NCI-H1048 (cell line): ENCODE measurements around the gene AKR7A2.

Experiments
- DNase-seq: peaks from one replicate; lab custom pipeline; 2025; lab: John Stamatoyannopoulos, UW

Gene AKR7A2

GRCh38 chr1:19325368-19325957 is 13.5 kb upstream of the AKR7A2 start:
- no peak for DNase-seq

- no peak for DNase-seq
Measured at GRCh38 chr1:19324665-19324990, 12.7 kb upstream of the AKR7A2 start.

- DNase-seq = no peak
Measured at GRCh38 chr1:19323987-19324664, 12.2 kb upstream of the AKR7A2 start.

GRCh38 chr1:19322481-19322880 is 10.5 kb upstream of the AKR7A2 start:
- no peak for DNase-seq

GRCh38 chr1:19321071-19321470 is 9.1 kb upstream of the AKR7A2 start:
- no peak for DNase-seq

GRCh38 chr1:19319196-19319595 is 7.3 kb upstream of the AKR7A2 start:
- DNase-seq = no peak

- no peak for DNase-seq
Measured at GRCh38 chr1:19317126-19317910, 5.4 kb upstream of the AKR7A2 start.

- DNase-seq = no peak
Measured at GRCh38 chr1:19315378-19316198, 3.6 kb upstream of the AKR7A2 start.

- no peak for DNase-seq
Measured at GRCh38 chr1:19313961-19314882, 2.3 kb upstream of the AKR7A2 start.

GRCh38 chr1:19313636-19313959 is 1.7 kb upstream of the AKR7A2 start:
- DNase-seq = no peak

- no peak for DNase-seq
Measured at GRCh38 chr1:19312782-19313635, 1.1 kb upstream of the AKR7A2 start.

- DNase-seq = no peak
Measured at GRCh38 chr1:19311503-19311930, 427 bp downstream of the AKR7A2 start.

GRCh38 chr1:19310720-19311502 is 1.0 kb downstream of the AKR7A2 start:
- DNase-seq = no peak

GRCh38 chr1:19310061-19310460 is 1.9 kb downstream of the AKR7A2 start:
- DNase-seq = no peak

- DNase-seq = no peak
Measured at GRCh38 chr1:19309123-19309813, 2.7 kb downstream of the AKR7A2 start.

GRCh38 chr1:19308509-19308907 is 3.4 kb downstream of the AKR7A2 start:
- no peak for DNase-seq

GRCh38 chr1:19307794-19308508 is 4.0 kb downstream of the AKR7A2 start:
- no peak for DNase-seq

- no peak for DNase-seq
Measured at GRCh38 chr1:19306941-19307340, 5.0 kb downstream of the AKR7A2 start.
